GM18520 (cell line): ENCODE results near the gene PRR23C.
"Not testable (repeated sequence)": the region's sequence is repeated elsewhere in the genome, so short reads cannot be mapped to it uniquely, and the experiment has no call there.

Source experiments
- ATAC-seq: cut with Tn5 transposase; IDR thresholded peaks from one replicate; pipeline ENCODE4 v1.9.1; 2021; ENCODE audit not compliant: unreplicated experiment

The PRR23C gene

DNA sequence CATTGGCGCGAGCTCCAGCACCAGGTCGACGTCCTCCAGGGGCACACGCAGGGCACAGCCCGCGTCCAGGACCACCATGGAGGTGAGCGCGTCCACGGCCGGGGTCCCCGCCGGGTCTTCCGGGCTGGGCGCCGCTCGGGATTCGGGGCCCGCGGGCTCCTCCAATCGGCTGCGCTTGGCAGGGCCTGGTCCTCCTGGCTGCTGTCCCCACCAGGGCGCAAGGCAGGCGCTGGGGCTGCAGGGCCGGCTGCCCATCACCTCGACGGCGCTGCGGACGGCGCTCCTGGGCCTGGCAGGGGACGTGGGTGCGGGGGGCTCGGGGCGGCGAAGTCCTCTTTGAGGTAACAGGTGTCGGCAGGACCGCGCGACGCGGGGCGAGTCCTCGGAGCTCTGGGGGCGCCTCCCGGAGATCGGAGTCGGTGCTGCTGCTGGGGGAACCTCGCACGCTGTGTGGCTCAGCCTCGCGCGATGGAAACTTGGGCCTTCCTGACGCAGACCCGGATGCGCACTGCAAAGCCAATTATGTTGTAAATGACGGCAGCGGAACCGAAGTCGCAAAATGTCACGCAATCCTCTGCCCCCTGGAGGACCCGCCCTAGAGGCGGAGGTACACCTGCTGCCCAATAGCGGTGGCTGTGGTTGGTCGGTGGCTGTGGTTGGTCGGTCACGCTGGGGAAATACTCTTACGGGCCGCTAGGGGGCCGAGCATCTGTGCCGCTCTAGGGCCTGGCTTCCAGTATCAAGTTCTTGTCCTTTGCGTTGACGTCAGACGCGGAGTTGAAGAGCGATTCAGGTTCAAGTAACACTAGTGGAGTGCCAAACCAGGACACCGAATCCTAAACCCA is at the start of gene PRR23C:
TSS of gene PRR23C (minus strand) at position 527 of the 845 bp plus-strand sequence. CDS start at position 255, 272 bp downstream.
- no peak for ATAC-seq

DNA sequence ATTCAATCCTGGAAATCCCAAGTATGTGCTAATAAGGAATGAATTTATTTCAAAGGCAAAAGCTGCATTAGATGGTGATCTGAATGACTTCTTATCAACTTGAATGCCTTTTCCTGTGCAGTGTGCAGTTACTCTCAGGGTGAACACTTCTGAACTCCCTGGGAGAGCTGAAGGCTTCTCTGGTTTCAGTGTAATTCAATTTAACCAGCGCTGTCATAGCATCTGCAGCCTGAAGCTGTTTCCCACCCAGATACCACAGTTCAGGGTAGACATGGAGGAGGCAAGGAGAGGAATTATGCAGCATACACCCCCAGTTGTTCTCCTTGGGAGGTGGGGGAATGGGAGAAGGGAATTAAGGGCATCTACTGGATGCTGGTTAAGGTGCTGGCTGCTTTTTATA is 49.1 kb upstream of the PRR23C start:
- ATAC-seq: no peak

DNA sequence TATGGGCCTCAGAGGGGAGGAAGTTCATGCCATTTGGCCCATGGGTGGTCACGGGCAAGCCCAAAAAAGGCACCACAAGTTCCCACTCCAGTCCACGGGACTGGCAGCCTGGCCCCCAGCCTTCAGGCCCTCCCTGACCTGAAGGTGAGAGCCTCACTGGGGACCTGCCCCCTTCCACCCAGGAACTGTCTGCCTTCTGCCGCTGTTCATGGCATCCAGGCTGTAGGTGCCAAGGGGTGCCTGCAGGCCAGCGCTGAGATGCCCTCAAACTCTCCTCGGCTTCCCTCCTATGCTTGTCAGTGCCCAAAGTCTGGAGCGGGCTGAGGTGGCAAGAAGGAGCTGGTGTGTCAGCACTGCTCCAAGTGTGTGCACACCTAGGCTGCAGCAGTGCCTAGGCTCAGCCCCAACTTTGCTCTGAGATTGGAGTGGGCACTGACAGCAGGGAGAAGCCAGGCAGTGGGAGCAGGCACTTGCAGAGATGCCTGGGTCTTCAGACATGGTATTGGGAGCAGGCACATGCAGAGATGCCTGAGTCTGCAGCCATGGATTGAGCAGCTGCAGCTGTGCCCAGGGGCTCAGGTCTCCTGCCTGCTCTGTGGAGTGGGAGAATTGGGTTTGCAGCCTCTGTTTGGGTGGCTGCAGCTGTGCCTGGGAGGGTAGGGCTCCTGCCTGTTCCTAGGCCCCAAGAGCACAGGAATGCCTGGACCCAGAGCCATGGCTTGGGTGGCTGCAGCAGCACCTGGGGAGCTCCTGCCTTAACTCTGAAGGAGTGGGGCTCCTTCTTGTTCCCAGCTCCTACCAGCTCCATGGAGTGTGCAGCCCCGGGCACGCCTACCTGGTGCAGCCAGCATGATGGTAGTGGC is 44.0 kb upstream of the PRR23C start:
- ATAC-seq: no peak

DNA sequence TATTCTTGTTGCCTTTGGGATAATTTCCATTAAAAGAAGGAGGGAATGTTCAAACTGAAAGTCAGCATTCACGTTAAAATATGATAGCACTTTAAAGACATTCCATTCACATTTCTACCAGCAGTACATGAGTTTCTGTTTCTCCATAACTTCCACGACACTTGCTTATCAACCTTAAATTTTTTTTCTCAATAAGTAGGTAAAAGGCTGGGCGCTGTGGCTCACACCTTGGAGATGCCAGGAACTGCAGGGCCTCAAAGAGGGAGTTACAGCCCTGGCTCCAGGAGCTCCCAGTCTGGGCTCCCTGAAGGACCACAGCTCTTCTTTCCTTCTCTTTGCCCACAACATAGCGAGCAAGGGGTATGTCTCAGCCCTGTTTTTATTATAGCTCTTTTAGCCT is 42.9 kb upstream of the PRR23C start:
- no peak for ATAC-seq

DNA sequence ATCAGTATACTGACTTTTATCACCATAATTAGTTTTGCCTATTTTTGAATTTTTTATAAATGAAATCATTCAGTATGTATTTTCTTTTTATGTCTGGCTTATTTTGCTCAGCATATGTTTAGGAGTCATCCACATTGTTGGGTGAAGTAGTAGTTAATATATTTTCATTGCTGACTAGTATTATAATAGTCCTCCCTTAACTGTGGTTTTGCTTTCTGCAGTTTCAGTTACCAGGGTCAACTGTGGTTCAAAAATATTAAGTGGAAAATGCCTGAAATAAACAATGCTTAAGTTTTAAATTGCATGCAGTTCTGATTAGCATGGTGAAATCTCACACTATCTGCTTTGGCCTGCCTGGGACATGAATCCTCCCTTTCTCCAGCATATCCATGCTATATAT is 39.5 kb upstream of the PRR23C start:
- no peak for ATAC-seq

DNA sequence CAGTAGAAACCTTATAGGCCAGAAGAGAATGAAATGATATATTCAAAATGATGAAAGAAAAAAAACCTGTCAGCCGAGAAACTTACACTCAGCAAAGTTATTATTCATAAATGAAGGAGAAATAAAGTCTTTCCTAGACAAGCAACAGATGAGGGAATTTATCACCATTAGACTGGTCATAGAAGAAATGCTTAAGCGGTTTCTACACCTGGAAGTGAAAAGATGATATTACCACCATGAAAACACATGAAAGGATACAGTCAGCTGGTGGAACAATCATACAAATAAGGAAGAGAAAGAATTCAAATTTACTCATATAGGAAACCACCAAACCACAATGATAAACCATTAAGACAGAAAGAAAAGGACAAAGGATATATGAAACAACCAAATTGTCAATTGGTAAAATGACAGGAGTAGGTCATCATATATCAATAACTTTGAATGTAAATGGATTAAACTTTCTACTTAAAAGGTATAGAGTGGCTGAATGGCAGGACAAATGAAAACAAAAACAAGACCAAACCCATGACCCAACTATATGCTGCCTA is 29.9 kb upstream of the PRR23C start:
- no peak for ATAC-seq

DNA sequence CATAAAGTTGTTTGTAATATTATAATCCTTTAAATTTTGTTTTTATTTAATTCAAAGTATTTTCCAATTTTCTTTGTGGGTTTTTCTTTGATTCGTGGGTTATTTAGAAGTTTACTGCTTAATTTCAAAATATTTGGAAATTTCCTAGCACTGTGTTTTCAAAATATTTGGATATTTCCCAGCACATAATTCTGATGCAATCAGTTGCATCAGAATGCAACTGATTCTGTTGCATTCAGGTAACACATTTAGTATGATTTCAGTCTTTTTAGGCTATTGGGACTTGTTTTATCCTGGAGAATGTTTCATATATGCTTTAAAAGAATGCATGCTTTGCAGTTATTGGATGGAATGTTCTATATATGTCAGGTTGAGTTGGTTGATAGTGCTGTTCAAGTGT is 18.2 kb upstream of the PRR23C start:
- no peak for ATAC-seq

DNA sequence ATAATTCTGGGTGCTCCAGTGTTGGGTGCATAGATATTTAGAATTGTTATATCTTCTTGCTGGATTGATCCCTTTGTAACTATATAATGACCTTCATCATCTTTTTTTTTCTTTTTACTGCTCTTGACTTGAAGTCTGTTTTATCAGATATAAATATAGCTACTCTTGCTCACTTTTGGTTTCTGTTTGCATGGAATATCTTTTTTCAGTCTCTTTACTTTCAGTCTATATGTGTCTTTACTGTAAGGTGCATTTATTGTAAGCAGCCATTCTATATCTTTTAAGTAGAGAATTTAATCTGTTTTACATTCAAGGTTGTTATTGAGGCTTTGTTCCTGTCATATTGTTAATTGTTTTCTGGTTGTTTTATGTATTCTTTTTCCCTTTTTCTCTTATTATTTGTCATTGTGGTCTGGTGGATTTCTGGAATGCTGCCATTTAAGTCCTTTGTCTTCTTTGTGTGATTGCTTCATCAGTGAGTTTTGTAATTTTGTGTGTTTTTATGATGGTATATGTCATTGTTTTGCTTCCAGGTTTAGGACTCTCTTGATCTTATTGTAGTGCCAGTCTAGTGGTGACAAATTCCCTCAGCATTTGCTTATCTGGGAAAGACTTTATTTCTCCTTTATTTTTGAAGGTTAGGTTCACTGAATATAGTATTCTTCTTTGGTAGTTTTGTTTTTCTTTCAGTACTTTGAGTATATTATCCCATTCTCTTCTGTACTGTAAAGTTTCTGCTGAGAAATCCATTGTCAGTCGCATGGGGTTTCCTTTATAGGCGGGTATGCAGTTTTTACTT is 8.3 kb upstream of the PRR23C start:
- ATAC-seq: no peak

DNA sequence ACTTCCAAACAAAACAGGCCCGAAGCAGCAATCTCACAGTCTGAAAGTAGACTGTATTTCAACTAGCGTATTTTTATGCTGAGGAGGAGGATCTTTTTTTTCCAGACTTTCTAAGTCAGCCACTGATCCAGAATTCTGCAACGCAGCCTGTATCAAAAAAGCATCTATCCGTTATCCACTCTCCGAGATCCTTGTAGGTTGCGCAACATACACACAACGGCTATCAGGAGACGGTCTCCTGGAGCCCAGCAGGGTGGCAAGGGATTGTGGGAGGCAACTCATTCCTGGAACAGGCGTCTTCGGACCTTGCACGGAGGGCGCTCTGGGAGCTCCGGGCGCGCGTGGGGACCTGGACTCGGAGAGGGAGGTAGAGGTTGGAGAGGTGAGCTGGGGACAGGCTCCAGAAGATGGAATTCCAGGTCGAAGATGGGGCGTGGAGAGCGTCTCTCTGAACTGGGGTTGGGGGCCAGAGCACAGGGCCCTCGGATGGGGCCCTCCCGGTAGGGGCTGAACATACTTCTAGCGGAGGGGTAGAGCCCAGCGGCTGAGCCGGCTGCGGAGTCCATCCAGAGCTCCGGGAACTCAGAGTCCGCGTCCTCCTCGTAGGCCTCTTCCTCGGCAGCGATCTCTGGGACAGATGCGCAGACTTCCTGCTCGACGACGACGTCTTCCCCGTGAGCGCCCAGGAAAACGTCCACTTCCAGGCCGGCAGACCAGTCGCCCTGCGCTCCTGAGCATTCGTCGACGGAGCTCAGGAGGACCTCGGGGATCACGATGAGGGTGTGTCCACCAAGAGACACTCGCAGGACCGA is 932 bp downstream of the PRR23C start:
- ATAC-seq: no peak

DNA sequence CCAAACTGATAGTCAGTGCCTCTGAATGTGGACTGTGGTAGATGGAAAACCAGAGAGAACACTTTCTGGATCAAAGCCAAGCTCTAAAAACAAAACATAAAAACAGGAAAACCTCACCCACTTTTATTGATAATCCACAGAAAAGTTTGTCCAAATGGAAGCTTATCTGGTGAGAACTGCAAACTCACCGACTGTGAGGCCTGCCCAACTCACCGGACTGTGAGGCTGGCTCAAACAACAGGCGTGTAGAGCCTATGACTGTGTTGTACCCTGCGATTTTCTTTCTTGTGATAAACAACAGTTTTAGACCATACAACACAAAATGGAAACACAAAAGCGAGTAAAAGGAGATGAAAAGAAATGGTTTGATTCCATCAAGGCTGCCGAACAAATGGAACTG is 7.2 kb downstream of the PRR23C start:
- no peak for ATAC-seq

DNA sequence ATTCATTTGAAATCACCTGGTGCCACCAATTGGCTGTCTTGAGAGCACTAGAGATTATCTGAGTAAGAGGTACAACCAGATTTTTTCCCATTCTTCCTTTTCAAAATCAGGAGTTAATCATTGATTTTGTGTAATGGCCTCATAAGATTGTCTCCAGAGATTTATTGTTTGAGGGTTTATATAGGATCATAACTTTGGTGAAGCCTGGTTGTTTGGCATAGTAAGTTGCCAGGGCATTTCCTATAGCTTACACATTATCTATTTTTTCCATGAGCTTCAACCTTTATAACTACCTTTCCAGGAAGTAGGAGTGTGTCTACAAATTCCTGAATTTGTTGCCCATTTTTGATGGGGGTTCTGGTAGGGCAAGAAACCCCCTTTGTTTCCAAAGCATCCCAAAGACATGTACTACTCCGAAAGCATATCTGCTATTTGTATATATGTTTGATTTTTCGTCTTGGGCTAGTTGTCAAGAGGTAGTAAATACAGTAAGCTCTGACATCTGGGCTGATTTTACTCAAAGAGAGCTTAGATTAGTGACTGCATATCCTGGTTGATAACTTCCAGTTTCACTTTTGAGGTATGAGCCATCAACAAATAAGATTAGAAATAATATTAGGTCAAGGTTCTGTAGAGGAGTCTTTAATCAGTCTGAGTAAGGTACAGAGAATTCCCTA is 12.2 kb downstream of the PRR23C start:
- ATAC-seq: no peak

DNA sequence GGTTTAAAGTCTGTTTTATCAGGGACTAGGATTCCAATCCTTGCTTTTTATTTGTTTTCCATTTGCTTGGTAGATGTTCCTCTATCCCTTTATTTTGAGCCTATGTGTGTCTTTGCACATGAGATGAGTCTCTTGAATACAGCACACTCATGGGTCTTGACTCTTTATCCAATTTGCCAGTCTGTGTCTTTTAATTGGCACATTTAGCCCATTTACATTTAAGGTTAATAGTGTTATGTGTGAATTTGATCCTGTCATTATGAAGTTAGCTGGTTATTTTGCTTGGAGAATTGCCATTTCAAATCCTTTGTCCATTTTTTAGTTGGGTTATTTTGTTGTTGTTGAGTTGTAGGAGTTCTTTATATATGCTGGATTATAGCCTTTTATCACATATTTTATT is 14.1 kb downstream of the PRR23C start:
- not testable (repeated sequence) for ATAC-seq

DNA sequence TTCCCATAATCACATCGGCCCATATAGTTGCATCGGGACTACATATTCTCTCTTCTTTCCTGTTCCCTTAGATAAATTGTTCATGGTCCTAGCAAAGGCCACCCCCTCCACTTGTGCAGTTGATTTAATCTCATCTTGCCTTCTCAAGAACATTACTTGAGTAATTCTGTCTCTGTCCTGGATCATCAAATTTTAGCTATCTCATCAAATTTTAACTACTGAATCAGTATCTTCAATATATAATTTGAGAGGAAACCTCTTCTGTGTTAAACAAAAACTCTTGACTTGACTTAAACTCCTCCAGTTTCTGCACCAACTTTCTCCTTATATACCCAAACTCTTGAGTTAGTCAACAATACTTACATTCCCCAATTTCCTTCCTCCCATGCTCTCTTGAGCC is 19.7 kb downstream of the PRR23C start:
- ATAC-seq: no peak

DNA sequence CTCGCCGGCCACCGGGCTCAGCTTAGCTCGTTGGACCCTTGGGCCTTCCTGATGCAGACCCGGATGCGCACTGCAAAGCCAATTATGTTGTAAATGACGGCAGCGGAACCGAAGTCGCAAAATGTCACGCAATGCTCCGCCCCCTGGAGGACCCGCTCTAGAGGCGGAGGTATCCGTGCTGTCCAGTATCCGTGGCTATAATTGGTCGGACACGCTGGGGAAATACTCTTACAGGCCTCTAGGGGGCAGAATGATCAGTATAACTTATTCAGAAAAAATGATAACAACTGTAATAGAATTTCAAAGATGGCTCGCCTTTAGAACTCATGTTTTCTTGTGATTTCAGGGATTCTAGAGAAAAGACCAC is 23.8 kb downstream of the PRR23C start, which contains the start of gene PRR23B:
TSS of gene PRR23B (minus strand) at position 59 of the 367 bp plus-strand sequence. CDS start 265 bp downstream, outside the sequence.
- no peak for ATAC-seq

DNA sequence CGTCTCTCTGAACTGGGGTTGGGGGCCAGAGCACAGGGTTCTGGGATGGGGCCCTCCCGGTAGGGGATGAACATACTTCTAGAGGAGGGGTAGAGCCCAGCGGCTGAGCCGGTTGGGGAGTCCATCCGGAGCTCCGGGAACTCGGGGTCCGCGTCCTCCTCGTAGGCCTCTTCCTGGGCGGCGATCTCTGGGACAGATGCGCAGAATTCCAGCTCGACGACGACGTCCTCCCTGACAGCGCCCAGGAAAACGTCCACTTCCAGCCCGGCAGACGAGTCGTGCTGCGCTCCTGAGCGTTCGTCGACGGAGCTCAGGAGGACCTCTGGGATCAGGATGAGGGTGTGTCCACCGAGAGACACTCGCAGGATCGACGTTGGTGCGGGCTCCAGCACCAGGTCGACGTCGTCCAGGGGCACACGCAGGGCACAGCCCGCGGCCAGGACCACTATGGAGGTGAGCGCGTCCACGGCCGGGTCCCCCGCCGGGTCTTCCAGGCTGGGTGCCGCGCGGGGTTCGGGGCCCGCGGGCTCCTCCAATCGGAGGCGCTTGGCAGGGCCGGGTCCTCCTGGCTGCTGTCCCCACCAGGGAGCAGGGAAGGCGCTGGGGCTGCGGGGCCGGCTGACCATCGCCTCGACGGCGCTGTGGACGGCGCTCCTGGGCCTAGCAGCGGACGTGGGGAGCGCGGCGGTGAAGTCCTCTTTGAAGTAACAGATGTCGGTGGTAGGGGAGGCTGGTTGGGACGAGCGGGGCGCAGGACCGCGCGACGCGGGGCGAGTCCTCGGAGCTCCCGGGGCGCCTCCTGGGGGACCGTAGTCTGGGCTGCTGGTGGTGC is 24.4 kb downstream of the PRR23C start:
- ATAC-seq: no peak

DNA sequence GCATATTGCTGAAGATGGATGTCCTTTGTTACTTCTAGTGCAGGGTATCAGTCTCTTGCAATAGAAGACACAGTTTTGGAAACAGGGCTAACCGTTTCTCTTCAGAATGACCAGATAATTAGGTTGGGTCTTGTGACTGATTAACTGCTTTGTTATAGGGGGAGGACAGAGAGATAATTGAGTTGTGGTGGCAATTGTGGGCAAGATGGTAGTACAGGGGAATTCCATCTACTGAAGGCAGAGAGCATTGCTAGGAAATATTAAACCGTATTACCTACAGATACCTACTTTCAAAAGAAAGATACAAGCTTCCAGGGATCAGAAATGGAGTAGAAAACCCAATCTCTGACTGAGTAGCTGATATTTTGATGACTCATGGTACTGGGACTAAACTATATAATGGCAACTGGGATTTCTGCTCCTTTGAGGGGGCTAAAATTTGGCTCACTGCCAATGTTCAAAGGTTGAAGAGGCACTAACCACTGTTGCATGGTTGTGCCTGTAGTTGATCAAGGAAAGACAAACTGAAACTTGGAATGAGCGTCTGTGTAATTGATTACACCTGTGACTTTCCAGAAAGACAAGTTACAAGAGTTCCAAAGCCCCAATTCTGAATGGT is 28.2 kb downstream of the PRR23C start:
- ATAC-seq: no peak

DNA sequence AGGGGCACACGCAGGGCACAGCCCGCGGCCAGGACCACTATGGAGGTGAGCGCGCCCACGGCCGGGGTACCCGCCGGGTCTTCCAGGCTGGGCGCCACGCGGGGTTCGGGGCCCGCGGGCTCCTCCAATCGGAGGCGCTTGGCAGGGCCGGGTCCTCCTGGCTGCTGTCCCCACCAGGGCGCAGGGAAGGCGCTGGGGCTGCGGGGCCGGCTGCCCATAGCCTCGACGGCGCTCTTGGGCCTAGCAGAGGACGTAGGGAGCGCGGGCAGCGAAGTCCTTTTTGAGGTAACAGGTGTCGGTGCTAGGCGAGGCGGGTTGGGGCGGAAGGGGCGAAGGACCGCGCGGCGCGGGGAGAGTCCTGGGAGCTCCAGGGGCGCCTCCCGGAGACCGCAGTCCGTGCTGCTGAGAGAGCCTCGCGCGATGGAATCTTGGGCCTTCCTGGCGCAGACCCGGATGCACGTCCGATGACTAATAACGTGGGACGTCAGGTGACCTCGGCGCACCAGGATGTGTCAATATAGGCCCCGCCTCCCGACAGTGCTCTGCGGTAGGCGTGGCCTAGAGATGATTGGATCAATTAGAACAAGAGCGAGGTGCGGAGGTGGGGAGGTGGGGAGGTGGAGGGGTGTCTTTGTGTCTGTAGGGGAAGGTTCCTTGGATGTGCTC is 38.5 kb downstream of the PRR23C start, which contains the start of gene PRR23A:
TSS of gene PRR23A (minus strand) at position 218 of the 666 bp plus-strand sequence. CDS start at position 218, 0 bp downstream.
- no peak for ATAC-seq
